GM13977 (cell line): ENCODE measurements around the gene RBM6.

Source experiments
- DNase-seq: peaks from one replicate; pipeline ENCODE4 v3.0.0; 2012; ENCODE audit warnings: low spot score
- in situ Hi-C: fragments of 300-500 bp; cut with MboI; formaldehyde crosslinking; loops from one replicate; pipeline ENCODE4 v1.12.0; 2022; ENCODE audit warnings: low sequenced_read_pairs, low pct_unique_long_range_greater_than_20kb, mixed read lengths, inconsistent platforms; ENCODE audit not compliant: unreplicated experiment
- TF ChIP-seq, protein P1 (sequence below): IDR thresholded peaks from 2 replicates; pipeline ENCODE4 v1.5.1; 2012; ENCODE audit warnings: mild to moderate bottlenecking, control low read depth; ENCODE audit not compliant: insufficient read depth; ENCODE audit errors: extremely low read depth, missing control alignments

The RBM6 gene

DNA sequence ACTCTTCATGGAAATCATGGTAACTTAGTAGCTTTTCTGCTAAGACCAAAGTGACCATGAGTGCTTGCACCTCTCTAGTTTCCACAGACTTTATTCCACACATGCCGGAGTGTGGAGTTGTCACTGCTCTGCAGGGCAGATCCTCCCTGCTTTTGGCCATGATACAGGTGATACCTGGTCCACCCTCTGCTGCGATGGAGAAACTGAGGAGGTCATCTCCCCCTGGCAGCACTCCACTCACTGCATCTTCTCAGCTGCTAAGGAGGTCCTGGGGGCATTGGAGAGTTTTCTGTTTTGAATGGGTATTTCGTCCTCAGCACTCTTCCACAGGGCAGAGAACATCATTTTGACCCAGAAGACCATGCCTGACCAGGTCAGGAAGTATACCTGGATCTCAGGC lies 179.8 kb downstream of the RBM6 start:
- no peak for DNase-seq
- TF ChIP-seq, protein P1, sequence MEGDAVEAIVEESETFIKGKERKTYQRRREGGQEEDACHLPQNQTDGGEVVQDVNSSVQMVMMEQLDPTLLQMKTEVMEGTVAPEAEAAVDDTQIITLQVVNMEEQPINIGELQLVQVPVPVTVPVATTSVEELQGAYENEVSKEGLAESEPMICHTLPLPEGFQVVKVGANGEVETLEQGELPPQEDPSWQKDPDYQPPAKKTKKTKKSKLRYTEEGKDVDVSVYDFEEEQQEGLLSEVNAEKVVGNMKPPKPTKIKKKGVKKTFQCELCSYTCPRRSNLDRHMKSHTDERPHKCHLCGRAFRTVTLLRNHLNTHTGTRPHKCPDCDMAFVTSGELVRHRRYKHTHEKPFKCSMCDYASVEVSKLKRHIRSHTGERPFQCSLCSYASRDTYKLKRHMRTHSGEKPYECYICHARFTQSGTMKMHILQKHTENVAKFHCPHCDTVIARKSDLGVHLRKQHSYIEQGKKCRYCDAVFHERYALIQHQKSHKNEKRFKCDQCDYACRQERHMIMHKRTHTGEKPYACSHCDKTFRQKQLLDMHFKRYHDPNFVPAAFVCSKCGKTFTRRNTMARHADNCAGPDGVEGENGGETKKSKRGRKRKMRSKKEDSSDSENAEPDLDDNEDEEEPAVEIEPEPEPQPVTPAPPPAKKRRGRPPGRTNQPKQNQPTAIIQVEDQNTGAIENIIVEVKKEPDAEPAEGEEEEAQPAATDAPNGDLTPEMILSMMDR: no peak
- in situ Hi-C loops: no loop called here

DNA sequence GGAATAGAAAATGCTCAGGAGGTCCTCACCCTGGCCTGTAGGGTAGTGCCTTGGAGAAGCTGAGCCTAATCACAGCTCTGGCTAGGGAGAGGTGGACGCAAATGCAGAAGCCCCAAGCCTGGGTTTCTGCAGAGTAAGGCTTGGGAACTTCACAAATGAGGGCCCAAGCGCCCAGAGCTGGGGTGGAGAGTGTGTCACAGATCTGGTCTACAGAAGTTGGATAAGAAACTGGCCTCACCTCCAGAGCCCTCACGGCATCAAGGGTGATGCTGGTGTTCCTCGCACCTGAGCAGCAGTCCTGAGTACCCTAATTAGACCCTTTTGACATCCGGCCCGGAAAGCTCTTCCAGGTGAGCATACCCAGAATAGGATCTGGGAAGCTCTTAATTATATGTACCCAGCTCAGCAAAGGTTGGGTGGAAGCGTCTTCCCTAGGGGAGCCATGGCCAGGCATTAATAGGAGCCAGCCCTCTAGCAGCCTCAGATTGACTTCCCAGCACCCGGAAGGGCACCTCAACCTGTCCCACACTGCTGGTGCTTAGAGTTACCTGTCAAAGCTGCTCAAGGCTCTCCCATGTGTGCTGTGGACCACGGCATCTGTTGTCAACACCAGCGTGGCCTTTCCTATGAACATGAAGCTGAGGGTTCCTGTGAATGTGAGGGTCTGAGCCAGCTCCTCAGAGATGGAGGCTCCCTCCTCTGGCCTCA lies 180.6 kb downstream of the RBM6 start:
- in situ Hi-C loops: no loop called here
- no peak for DNase-seq
- TF ChIP-seq, protein P1: no peak

- peak; percentile 90 for DNase-seq
- TF ChIP-seq, protein P1: peak; percentile 78
- in situ Hi-C loops: no loop called here
Observed at GRCh38 chr3:50121072-50122032, 181.4 kb downstream of the RBM6 start.

GRCh38 chr3:50122071-50122470 lies 182.1 kb downstream of the RBM6 start:
- DNase-seq: no peak
- in situ Hi-C loops: no loop called here
- TF ChIP-seq, protein P1: peak; percentile 6

- DNase-seq: no peak
- in situ Hi-C loops: no loop called here
- TF ChIP-seq, protein P1: no peak
Observed at GRCh38 chr3:50122661-50123391, 182.9 kb downstream of the RBM6 start.

GRCh38 chr3:50123394-50124051 lies 183.6 kb downstream of the RBM6 start:
- peak; percentile 29 for DNase-seq
- in situ Hi-C loops: no loop called here
- TF ChIP-seq, protein P1: no peak
